ENCODE data around the gene PIK3R5. TPM values are rescaled to one million over a fixed set of nuclear protein-coding genes. Genes with fewer than 3 reads are reported as not detected.

The PIK3R5 gene
- total and polyA plus RNA-seq, 11 donors = 1.4 to 21.6 (median 2.4) TPM

GRCh38 chr17:8953156-8953885 is 12.2 kb downstream of the PIK3R5 start:
- H3K27ac ChIP-seq = peak overlapping the region in 2 of 12 donors; percentile 30 to 89
- intact Hi-C loops (cut with DNase I) = no loop called here
- H3K27me3 ChIP-seq = peaks cover 0 to 23% (median 0%) of the 10 kb centered on the region in 9 donors
- TF ChIP-seq CTCF (IDR thresholded peaks at IDR 0.05) = no peak
- TF ChIP-seq POLR2A (IDR thresholded peaks at IDR 0.05) = no peak
- H3K4me1 ChIP-seq = peaks cover 0 to 97% (median 0%) of the 10 kb centered on the region in 12 donors
- peak in 1 of 4 donors; percentile 14 for ATAC-seq
- WGBS, 4 donors = 47 to 77% (median 65%) methylated on average over 2 of the region's 2 CpGs
- peaks cover 0 to 6% (median 0%) of the 10 kb centered on the region in 12 donors for H3K9me3 ChIP-seq
- no peak overlapping the region for H3K4me3 ChIP-seq
- no peak for DNase-seq
- H3K36me3 ChIP-seq = peaks cover 0 to 5% (median 0%) of the 10 kb centered on the region in 9 donors

DNA sequence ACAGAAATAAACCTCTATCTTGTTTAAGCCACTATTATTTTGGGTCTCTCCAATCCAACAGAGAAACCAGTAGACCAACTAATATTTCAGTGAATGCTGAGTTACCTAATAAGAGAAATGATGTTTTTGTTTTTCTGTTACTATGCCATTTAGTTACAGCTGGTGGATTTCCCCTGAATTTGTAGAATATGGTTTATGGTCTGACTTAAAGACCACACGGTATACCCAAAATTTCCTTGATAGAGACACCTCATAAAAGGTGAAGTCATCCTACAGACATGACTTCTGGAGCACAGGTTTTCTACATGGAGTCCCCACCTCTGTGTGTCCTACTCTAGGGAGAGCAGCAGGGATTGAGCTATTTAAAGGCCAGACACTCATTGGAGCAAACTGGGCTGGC is 13.3 kb downstream of the PIK3R5 start:
- DNase-seq (no peak), ATAC-seq (no peak)
- Histone ChIP-seq H3K27ac (peak overlapping the region in 1 of 12 donors; percentile 61), H3K27me3 (peaks cover 0 to 23% (median 0%) of the 10 kb centered on the region in 9 donors), H3K4me3 (no peak overlapping the region), H3K36me3 (peaks cover 0 to 3% (median 0%) of the 10 kb centered on the region in 9 donors), H3K9me3 (peaks cover 0 to 6% (median 0%) of the 10 kb centered on the region in 12 donors), H3K4me1 (peaks cover 0 to 90% (median 0%) of the 10 kb centered on the region in 12 donors)
- intact Hi-C loops (cut with DNase I) = no loop called here
- TF ChIP-seq CTCF (IDR thresholded peaks at IDR 0.05) = no peak
- no peak for TF ChIP-seq POLR2A (IDR thresholded peaks at IDR 0.05)
- 87 to 96% (median 90%) methylated on average over 1 of the region's 1 CpG for WGBS, 4 donors

DNA sequence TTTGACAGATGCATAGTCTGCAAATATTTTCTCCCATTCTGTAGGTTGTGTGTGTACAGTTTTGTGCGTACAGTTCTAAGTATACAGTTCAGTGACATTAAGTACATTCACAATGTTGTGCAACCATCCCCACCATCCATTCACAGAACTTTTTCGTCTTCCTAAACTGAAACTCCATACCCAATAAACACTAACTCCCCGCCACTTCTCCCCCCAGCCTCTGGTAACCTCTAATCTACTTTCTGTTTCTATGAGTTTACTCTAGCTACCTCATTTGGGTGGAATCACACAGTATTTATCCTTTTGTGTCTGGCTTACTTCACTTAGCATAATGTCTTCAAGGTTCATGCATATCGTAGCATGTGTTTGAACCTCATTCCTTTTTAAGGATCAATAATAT is 14.3 kb downstream of the PIK3R5 start:
- Histone ChIP-seq H3K27ac (peak overlapping the region in 1 of 12 donors; percentile 61), H3K27me3 (peaks cover 0 to 26% (median 0%) of the 10 kb centered on the region in 9 donors), H3K4me1 (peaks cover 0 to 80% (median 0%) of the 10 kb centered on the region in 12 donors), H3K4me3 (no peak overlapping the region), H3K36me3 (peaks cover 0 to 3% (median 0%) of the 10 kb centered on the region in 9 donors), H3K9me3 (peaks cover 0 to 6% (median 0%) of the 10 kb centered on the region in 12 donors)
- 85 to 91% (median 88%) methylated on average over 4 of the region's 4 CpGs for WGBS, 4 donors
- ATAC-seq (no peak), DNase-seq (no peak)
- no peak for TF ChIP-seq POLR2A (IDR thresholded peaks at IDR 0.05)
- TF ChIP-seq CTCF (IDR thresholded peaks at IDR 0.05) = no peak
- intact Hi-C loops (cut with DNase I) = no loop called here

GRCh38 chr17:8949061-8949661 is 16.3 kb downstream of the PIK3R5 start:
- peaks cover 0 to 77% (median 0%) of the 10 kb centered on the region in 12 donors for H3K4me1 ChIP-seq
- peaks cover 0 to 8% (median 0%) of the 10 kb centered on the region in 12 donors for H3K9me3 ChIP-seq
- no peak for TF ChIP-seq POLR2A (IDR thresholded peaks at IDR 0.05)
- TF ChIP-seq CTCF (IDR thresholded peaks at IDR 0.05) = no peak
- no peak overlapping the region for H3K27ac ChIP-seq
- intact Hi-C loops (cut with DNase I) = no loop called here
- ATAC-seq = peak in 3 of 4 donors; percentile 77 to 89 (median 80)
- peaks cover 0 to 18% (median 0%) of the 10 kb centered on the region in 9 donors for H3K27me3 ChIP-seq
- 73 to 80% (median 76%) methylated on average over 9 of the region's 9 CpGs for WGBS, 4 donors
- DNase-seq = no peak
- H3K4me3 ChIP-seq = no peak overlapping the region
- peaks cover 0 to 7% (median 0%) of the 10 kb centered on the region in 9 donors for H3K36me3 ChIP-seq

Measured in heart left ventricle (tissue), 16 donors.